Measurements from ENCODE around the gene HOXA7. TPM values are rescaled to one million over a fixed set of nuclear protein-coding genes. Genes with fewer than 3 reads are reported as not detected.

HOXA7 gene
- total and polyA plus RNA-seq, 9 donors = 0.23 to 4.5 (median 0.75) TPM

- WGBS, 3 donors = 31 to 37% (median 36%) methylated on average over 2 of the region's 2 CpGs
- no peak for DNase-seq
- no peaks in the 10 kb centered on the region for H3K36me3 ChIP-seq
- no peaks in the 10 kb centered on the region for H3K27me3 ChIP-seq
- no peak for TF ChIP-seq POLR2A (IDR thresholded peaks at IDR 0.05)
- no peak for TF ChIP-seq EP300 (IDR thresholded peaks at IDR 0.05)
- no peak for TF ChIP-seq CTCF (IDR thresholded peaks at IDR 0.05)
- peak overlapping the region in 1 of 2 donors; percentile 10 for H3K27ac ChIP-seq
- intact Hi-C loops (cut with DNase I) = no loop called here
- H3K9me3 ChIP-seq = peaks cover 0 to 5% of the 10 kb centered on the region in 2 donors
- H3K4me3 ChIP-seq = no peak overlapping the region
- H3K4me1 ChIP-seq (ENCODE audit: insufficient read depth) = peaks cover 6% of the 10 kb centered on the region
These were observed 28.4 kb downstream of the HOXA7 start for GRCh38 chr7:27128034-27128433.

GRCh38 chr7:27126596-27127327, 29.7 kb downstream of the HOXA7 start:
- intact Hi-C loops (cut with DNase I) = no loop called here
- H3K4me1 ChIP-seq (ENCODE audit: insufficient read depth) = peaks cover 6% of the 10 kb centered on the region
- no peak overlapping the region for H3K4me3 ChIP-seq
- DNase-seq = no peak
- H3K27ac ChIP-seq = no peak overlapping the region
- TF ChIP-seq EP300 (IDR thresholded peaks at IDR 0.05) (no peak), CTCF (IDR thresholded peaks at IDR 0.05) (no peak), POLR2A (IDR thresholded peaks at IDR 0.05) (no peak)
- no peaks in the 10 kb centered on the region for H3K36me3 ChIP-seq
- H3K27me3 ChIP-seq = no peaks in the 10 kb centered on the region
- 27 to 53% (median 34%) methylated on average over 3 of the region's 3 CpGs for WGBS, 3 donors
- peaks cover 0 to 5% of the 10 kb centered on the region in 2 donors for H3K9me3 ChIP-seq

GRCh38 chr7:27125986-27126394, 30.5 kb downstream of the HOXA7 start:
- TF ChIP-seq EP300 (IDR thresholded peaks at IDR 0.05) (no peak), POLR2A (IDR thresholded peaks at IDR 0.05) (no peak), CTCF (IDR thresholded peaks at IDR 0.05) (no peak)
- no peaks in the 10 kb centered on the region for H3K27me3 ChIP-seq
- peaks cover 0 to 5% of the 10 kb centered on the region in 2 donors for H3K9me3 ChIP-seq
- peaks cover 3% of the 10 kb centered on the region for H3K4me1 ChIP-seq (ENCODE audit: insufficient read depth)
- 42 to 57% (median 42%) methylated on average over 5 of the region's 5 CpGs for WGBS, 3 donors
- no peak overlapping the region for H3K4me3 ChIP-seq
- H3K36me3 ChIP-seq = no peaks in the 10 kb centered on the region
- intact Hi-C loops (cut with DNase I) = no loop called here
- no peak for DNase-seq
- H3K27ac ChIP-seq = no peak overlapping the region

- no peak overlapping the region for H3K27ac ChIP-seq
- DNase-seq = no peak
- H3K27me3 ChIP-seq = no peaks in the 10 kb centered on the region
- TF ChIP-seq EP300 (IDR thresholded peaks at IDR 0.05) (no peak), POLR2A (IDR thresholded peaks at IDR 0.05) (no peak), CTCF (IDR thresholded peaks at IDR 0.05) (no peak)
- WGBS, 3 donors = 62 to 75% (median 63%) methylated on average over 8 of the region's 8 CpGs
- H3K9me3 ChIP-seq = peaks cover 0 to 5% of the 10 kb centered on the region in 2 donors
- no peaks in the 10 kb centered on the region for H3K36me3 ChIP-seq
- intact Hi-C loops (cut with DNase I) = no loop called here
- H3K4me3 ChIP-seq = no peak overlapping the region
- peaks cover 3% of the 10 kb centered on the region for H3K4me1 ChIP-seq (ENCODE audit: insufficient read depth)
These were observed 31.4 kb downstream of the HOXA7 start for GRCh38 chr7:27124902-27125689.

All from ovary (tissue), 9 donors.